ENCODE data around the gene TRAF1. TPM values are rescaled to one million over a fixed set of nuclear protein-coding genes. Genes with fewer than 3 reads are reported as not detected.

TRAF1 gene
- total RNA-seq, 4 donors from 2014 or later = 3.5 to 12.2 (median 7.5) TPM

DNA sequence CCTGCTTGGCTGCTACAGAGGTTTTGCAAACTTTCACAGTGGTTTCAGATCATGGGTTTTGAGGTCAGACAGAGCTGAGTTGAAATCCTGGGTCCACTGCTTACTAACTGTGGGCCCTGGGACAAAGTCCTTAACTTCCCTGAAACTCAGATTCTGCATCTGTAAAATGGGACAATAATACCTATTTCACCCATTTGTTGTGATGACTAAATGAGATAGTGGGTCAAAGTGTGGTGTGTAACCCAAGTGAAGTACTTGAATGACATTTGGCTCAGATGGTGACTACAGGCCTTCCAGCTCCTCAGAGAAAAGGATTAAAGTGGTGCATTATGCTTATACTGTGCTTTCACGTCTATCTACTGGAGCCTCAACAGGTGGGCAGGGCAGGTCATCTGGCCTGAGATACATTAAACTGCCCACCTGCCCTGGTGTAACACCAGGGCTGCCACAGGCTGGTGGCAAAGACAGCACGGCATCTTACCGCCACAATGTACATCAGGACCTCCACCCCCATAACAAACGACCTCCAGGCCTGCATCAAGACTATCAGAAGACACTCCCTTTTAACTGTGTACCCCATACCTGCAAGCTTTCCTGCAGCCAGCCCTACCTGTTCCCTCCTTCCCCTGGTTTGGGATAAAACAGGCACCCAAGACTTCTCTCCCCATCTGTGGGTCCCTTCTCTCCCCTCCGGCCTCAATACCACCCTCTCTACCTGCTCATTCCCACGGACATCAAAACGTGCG is 846 bp upstream of the TRAF1 start:
- Histone ChIP-seq H3K27me3 (no peaks in the 10 kb centered on the region), H3K4me3 (no peak overlapping the region), H3K9me3 (no peaks in the 10 kb centered on the region), H3K36me3 (no peaks in the 10 kb centered on the region), H3K4me1 (peaks cover 46% of the 10 kb centered on the region), H3K27ac (no peak overlapping the region)
- no peak for DNase-seq (ENCODE audit: low spot score in 2 of 2)
- TF ChIP-seq POLR2AphosphoS5 (IDR thresholded peaks at IDR 0.05) (no peak), POLR2A (IDR thresholded peaks at IDR 0.05) (no peak), EP300 (IDR thresholded peaks at IDR 0.05) (no peak)
- TF ChIP-seq, protein P1, sequence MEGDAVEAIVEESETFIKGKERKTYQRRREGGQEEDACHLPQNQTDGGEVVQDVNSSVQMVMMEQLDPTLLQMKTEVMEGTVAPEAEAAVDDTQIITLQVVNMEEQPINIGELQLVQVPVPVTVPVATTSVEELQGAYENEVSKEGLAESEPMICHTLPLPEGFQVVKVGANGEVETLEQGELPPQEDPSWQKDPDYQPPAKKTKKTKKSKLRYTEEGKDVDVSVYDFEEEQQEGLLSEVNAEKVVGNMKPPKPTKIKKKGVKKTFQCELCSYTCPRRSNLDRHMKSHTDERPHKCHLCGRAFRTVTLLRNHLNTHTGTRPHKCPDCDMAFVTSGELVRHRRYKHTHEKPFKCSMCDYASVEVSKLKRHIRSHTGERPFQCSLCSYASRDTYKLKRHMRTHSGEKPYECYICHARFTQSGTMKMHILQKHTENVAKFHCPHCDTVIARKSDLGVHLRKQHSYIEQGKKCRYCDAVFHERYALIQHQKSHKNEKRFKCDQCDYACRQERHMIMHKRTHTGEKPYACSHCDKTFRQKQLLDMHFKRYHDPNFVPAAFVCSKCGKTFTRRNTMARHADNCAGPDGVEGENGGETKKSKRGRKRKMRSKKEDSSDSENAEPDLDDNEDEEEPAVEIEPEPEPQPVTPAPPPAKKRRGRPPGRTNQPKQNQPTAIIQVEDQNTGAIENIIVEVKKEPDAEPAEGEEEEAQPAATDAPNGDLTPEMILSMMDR (IDR thresholded peaks at IDR 0.05) = no peak
- 44% methylated on average over 7 of the region's 8 CpGs for WGBS

DNA sequence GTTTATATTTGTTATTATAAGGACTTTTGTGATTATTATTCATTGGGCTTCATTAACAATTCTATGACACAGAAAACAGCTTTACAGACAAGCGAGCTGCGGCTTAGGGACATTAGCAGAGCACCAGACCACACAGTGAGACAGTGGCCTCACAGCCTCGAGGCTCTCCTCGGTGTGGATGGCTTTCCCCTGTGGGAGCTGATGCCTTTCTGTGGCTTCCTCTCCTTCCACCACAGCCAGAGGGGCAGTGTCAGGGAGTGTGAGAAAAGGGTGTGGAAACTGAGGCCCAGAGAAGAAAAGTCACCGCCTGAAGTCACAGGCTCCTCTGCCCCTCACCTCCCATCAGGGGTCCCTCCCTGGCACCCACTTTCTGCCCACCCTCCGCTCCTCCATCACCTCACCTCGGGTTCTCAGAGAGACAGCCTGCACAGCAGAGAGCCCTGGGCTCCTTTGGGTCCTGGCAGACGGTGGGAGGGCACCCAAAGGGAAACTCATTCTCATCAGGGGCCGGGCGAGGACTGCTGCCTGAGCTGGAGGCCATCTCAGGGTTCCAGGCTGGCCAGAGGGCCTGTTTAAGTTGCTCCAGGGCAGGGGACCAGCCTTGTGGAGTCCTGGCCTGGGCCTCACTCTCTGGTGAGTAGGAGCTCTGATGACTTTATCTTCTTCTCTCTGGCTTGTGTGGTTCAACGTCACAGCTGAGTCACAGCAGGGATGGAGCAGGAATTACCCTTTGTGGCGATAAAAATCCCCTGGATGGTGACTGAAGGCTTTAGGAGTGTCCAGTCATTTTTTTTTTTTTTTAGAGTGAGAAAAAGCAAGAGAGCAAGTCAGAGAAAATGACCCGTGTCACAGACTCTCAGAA is 830 bp downstream of the TRAF1 start:
- no peak overlapping the region for H3K4me3 ChIP-seq
- 65% methylated on average over 11 of the region's 13 CpGs for WGBS
- no peak for DNase-seq (ENCODE audit: low spot score in 2 of 2)

DNA sequence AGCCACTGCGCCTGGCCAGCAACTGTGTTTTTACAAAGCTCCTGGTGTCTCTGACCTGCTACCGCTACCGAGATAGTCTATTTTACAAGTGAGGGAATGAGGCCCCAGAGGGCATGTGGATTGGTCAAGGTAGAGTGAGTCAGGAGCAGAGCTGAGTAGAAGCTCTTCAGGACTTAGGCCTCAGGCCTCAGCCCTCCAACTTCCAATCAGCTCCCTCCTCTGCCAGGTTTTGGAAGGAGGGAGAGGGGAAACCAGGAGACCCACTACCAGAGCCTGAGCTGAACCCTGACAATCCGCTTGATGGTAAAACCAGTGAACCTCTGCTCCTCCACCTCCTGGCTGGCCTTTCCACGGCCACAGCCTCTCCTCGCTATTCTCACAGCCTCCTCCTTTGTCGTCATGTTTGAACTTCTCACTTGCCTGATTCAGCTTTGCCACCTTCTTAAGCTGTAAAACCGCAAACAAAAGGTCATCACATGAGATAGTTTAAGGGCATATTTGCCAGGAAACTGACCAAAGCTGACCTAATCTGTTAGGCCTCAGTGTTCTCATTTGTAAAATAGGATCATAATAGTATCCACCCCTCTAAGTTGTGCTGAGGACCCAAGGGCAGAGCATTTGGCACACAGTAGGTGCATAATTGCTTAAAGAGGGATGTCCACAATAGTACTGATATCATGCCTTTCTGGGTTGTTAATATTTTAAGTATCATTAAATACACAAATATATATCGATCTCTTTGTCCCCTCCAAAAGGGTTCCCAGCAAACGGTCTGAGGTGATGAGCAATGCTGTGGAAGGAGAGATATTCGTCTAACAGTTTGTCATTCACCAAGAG is 1.7 kb downstream of the TRAF1 start:
- no peak for DNase-seq (ENCODE audit: low spot score in 2 of 2)
- no peaks in the 10 kb centered on the region for H3K27me3 ChIP-seq
- TF ChIP-seq EP300 (IDR thresholded peaks at IDR 0.05) = no peak
- TF ChIP-seq POLR2A (IDR thresholded peaks at IDR 0.05) = no peak
- TF ChIP-seq, protein P1 (IDR thresholded peaks at IDR 0.05) = no peak
- no peak for TF ChIP-seq POLR2AphosphoS5 (IDR thresholded peaks at IDR 0.05)
- no peaks in the 10 kb centered on the region for H3K36me3 ChIP-seq
- H3K9me3 ChIP-seq = no peaks in the 10 kb centered on the region
- H3K4me3 ChIP-seq = no peak overlapping the region
- 83% methylated on average over 11 of the region's 11 CpGs for WGBS
- no peak overlapping the region for H3K27ac ChIP-seq
- peaks cover 34% of the 10 kb centered on the region for H3K4me1 ChIP-seq

More for the DNA sequence above, 830 bp downstream of the TRAF1 start:
- no peaks in the 10 kb centered on the region for H3K36me3 ChIP-seq
- TF ChIP-seq POLR2AphosphoS5 (IDR thresholded peaks at IDR 0.05) (no peak), EP300 (IDR thresholded peaks at IDR 0.05) (no peak), POLR2A (IDR thresholded peaks at IDR 0.05) (no peak)
- TF ChIP-seq, protein P1 (IDR thresholded peaks at IDR 0.05) = no peak
- H3K9me3 ChIP-seq = no peaks in the 10 kb centered on the region
- peaks cover 32% of the 10 kb centered on the region for H3K4me1 ChIP-seq
- H3K27me3 ChIP-seq = no peaks in the 10 kb centered on the region
- H3K27ac ChIP-seq = peak overlapping the region; percentile 10

DNA sequence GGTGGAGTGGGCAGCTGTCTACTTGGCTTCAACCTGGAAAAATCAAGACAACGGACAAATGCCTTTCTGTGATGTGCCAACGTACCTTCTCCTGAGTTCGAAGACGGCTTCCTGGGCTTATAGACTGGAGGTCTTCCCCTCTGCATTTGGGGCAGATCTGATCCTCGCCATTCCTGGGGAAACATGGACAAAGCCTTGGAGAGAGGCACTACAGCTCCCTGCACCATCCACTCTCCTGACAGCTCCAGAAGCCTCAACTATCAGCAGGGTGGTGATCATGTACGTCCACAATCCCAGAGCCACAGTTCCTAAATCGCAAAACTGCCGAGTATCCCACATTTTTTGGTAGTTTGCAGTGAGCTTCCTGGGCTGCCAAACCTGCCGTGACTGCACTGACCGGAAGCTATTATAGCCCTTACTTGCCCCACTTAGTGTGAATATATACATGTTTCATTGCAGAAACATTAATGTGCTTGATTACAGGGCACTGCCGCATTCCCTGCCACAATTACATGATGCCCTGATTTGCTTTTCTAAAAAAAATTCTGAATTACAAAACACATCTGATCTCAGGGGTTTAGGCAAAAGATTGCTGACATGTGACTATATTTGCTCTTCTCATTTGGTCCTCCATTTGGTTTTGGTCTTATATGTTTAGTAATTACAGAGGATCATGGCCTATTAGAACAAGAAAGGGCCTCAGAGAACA is 2.8 kb downstream of the TRAF1 start:
- DNase-seq (ENCODE audit: low spot score in 2 of 2) = peak in 1 of 2 donors; percentile 21
- H3K27ac ChIP-seq = no peak overlapping the region
- H3K36me3 ChIP-seq = no peaks in the 10 kb centered on the region
- 91% methylated on average over 11 of the region's 11 CpGs for WGBS
- no peaks in the 10 kb centered on the region for H3K9me3 ChIP-seq
- no peaks in the 10 kb centered on the region for H3K27me3 ChIP-seq
- TF ChIP-seq POLR2AphosphoS5 (IDR thresholded peaks at IDR 0.05) = no peak
- H3K4me1 ChIP-seq = peaks cover 35% of the 10 kb centered on the region
- no peak overlapping the region for H3K4me3 ChIP-seq

Data from suprapubic skin (tissue), 4 donors.